Ovary (tissue), 9 donors: ENCODE results near the gene MRPL30. TPM values are rescaled to one million over a fixed set of nuclear protein-coding genes. Genes with fewer than 3 reads are reported as not detected.
"Not testable (repeated sequence)": the region's sequence is repeated elsewhere in the genome, so short reads cannot be mapped to it uniquely, and the experiment has no call there.

Experiments used
- DNase-seq, 5 donors: peaks; one replicate each; pipeline ENCODE4 v3.0.0-alpha.2; 2019 to 2020
- H3K27ac ChIP-seq, 2 donors: fragments of 200-600 bp; one replicate each; pipeline versions ENCODE4 v1.5.1 to v1.8.0; 2019 to 2022
- H3K27me3 ChIP-seq: fragments of 200-600 bp; one replicate; pipeline ENCODE4 v1.8.0; 2022
- H3K36me3 ChIP-seq: fragments of 200-600 bp; sonication (generic); one replicate; pipeline ENCODE4 v1.5.1; 2019
- H3K4me1 ChIP-seq: one replicate; pipeline ENCODE4 v1.8.1; 2013; ENCODE audit warnings: mild to moderate bottlenecking, moderate library complexity; ENCODE audit not compliant: insufficient read depth
- H3K4me3 ChIP-seq: fragments of 200-600 bp; sonication (generic); one replicate; pipeline ENCODE4 v1.5.1; 2017
- H3K9me3 ChIP-seq, 2 donors: fragments of 200-600 bp in 1 of 2; sonication (generic) in 1 of 2; one replicate each; pipeline versions ENCODE4 v1.5.1 to v1.8.1; 2013 to 2019; ENCODE audit warnings: mild to moderate bottlenecking in 1 of 2, moderate library complexity in 1 of 2
- EP300 ChIP-seq: sonication (generic); formaldehyde crosslinking; IDR thresholded peaks from one replicate; pipeline ENCODE4 v1.6.1; 2017; ENCODE audit warnings: antibody characterized with exemption
- POLR2A ChIP-seq: fragments of 450-650 bp; IDR thresholded peaks from one replicate; pipeline ENCODE4 v1.6.1; 2017; ENCODE audit warnings: antibody characterized with exemption, mild to moderate bottlenecking, moderate library complexity
- WGBS, 3 donors: extraction: QIAGEN DNeasy Blood & Tissue Kit in 1 of 3; methylation state at CpG; one replicate each; pipeline versions ENCODE4 v1.1.5 to v1.1.7; 2013 to 2017; 5-methylcytosine and 5-hydroxymethylcytosine counted together
- intact Hi-C, 4 donors: fragments of 100-400 bp; cut with DNase I; formaldehyde crosslinking; loops; one replicate each; pipeline versions ENCODE4 v1.11.0 to v1.15.1; 2022 to 2023
- polyA plus RNA-seq, 2 donors: library from polyadenylated mRNA; stranded (reverse); fragments of 200-250 nt in 1 of 2; fragments of 350-450 nt in 1 of 2; fragmentation: Illumina TruSeq in 1 of 2; extraction: RNeasy Lipid Tissue Mini Kit (QIAGEN cat#74804) in 1 of 2; gene quantifications; one replicate each; pipeline ENCODE4 v1.2.3, GENCODE V29; 2013 to 2014
- total RNA-seq, 7 donors: library from RNA; depleted of rRNA in 2 of 7; stranded (reverse); fragments of >200 nt in 2 of 7; fragmentation: NEBNext Ultra II Directional in 3 of 7; extraction: Animal tissue kit (Norgen Biotek cat#: 25700) in 3 of 7; gene quantifications; one replicate each; pipeline versions ENCODE4 v1.1.0 to v1.2.4, GENCODE V29; 2016 to 2023
- TF ChIP-seq, protein P1 (sequence below), 3 donors: fragments of 450-650 bp in 2 of 3; fragments of 200-600 bp in 1 of 3; IDR thresholded peaks; one replicate each; pipeline versions ENCODE4 v1.5.1 to v1.8.0; 2016 to 2022; ENCODE audit warnings: antibody characterized with exemption in 3 of 3, mild to moderate bottlenecking in 1 of 3
- donor health status: DM: no; HTN: no; CAD: no; lungs with moderate emphysema.
- donor health status: DM: no; HTN: no; CAD: no.
- donor health status: Bipolar disorder and iron deficiency.
- donor health status: DM: yes; HTN: yes; CAD: no.
- donor health status: DM: no; HTN: no; CAD: no.
- donor health status: DM: yes; HTN: yes; CAD: no.

Gene MRPL30
- total and polyA plus RNA-seq, 9 donors: 18.7 to 43.8 (median 21.8) TPM

GRCh38 chr2:99201959-99202678 is 21.1 kb downstream of the MRPL30 start:
- H3K36me3 ChIP-seq: no peaks in the 10 kb centered on the region
- 86 to 91% (median 89%) methylated on average over 4 of the region's 4 CpGs for WGBS, 3 donors
- intact Hi-C loops: no loop called here

GRCh38 chr2:99205491-99205890 is 24.5 kb downstream of the MRPL30 start:
- DNase-seq: no peak
- no peaks in the 10 kb centered on the region for H3K36me3 ChIP-seq
- H3K27me3 ChIP-seq: no peaks in the 10 kb centered on the region
- H3K9me3 ChIP-seq: no peaks in the 10 kb centered on the region
- intact Hi-C loops: no loop called here
- TF ChIP-seq, protein P1, sequence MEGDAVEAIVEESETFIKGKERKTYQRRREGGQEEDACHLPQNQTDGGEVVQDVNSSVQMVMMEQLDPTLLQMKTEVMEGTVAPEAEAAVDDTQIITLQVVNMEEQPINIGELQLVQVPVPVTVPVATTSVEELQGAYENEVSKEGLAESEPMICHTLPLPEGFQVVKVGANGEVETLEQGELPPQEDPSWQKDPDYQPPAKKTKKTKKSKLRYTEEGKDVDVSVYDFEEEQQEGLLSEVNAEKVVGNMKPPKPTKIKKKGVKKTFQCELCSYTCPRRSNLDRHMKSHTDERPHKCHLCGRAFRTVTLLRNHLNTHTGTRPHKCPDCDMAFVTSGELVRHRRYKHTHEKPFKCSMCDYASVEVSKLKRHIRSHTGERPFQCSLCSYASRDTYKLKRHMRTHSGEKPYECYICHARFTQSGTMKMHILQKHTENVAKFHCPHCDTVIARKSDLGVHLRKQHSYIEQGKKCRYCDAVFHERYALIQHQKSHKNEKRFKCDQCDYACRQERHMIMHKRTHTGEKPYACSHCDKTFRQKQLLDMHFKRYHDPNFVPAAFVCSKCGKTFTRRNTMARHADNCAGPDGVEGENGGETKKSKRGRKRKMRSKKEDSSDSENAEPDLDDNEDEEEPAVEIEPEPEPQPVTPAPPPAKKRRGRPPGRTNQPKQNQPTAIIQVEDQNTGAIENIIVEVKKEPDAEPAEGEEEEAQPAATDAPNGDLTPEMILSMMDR (IDR thresholded peaks at IDR 0.05): no peak
- no peak for TF ChIP-seq EP300
- no peak for TF ChIP-seq POLR2A
- WGBS, 3 donors: 92 to 96% (median 93%) methylated on average over 5 of the region's 5 CpGs
- H3K4me3 ChIP-seq: no peak overlapping the region
- H3K4me1 ChIP-seq: no peaks in the 10 kb centered on the region
- H3K27ac ChIP-seq: no peak overlapping the region

More at GRCh38 chr2:99201959-99202678, 21.1 kb downstream of the MRPL30 start:
- H3K4me1 ChIP-seq: no peaks in the 10 kb centered on the region
- no peaks in the 10 kb centered on the region for H3K27me3 ChIP-seq
- no peak for DNase-seq
- no peak overlapping the region for H3K27ac ChIP-seq
- TF ChIP-seq POLR2A: no peak
- TF ChIP-seq, protein P1 (IDR thresholded peaks at IDR 0.05): no peak
- no peak for TF ChIP-seq EP300
- no peaks in the 10 kb centered on the region for H3K9me3 ChIP-seq
- H3K4me3 ChIP-seq: no peak overlapping the region

- intact Hi-C loops: no loop called here
- Histone ChIP-seq H3K4me1 (no peaks in the 10 kb centered on the region), H3K27ac (no peak overlapping the region), H3K27me3 (no peaks in the 10 kb centered on the region), H3K4me3 (no peak overlapping the region), H3K9me3 (no peaks in the 10 kb centered on the region), H3K36me3 (no peaks in the 10 kb centered on the region)
- DNase-seq: no peak
- WGBS, 3 donors: 88 to 93% (median 89%) methylated on average over 2 of the region's 2 CpGs
- TF ChIP-seq, protein P1 (IDR thresholded peaks at IDR 0.05): no peak
- TF ChIP-seq POLR2A: no peak
- TF ChIP-seq EP300: no peak
These were observed 35.1 kb downstream of the MRPL30 start for GRCh38 chr2:99216096-99216495.

DNA sequence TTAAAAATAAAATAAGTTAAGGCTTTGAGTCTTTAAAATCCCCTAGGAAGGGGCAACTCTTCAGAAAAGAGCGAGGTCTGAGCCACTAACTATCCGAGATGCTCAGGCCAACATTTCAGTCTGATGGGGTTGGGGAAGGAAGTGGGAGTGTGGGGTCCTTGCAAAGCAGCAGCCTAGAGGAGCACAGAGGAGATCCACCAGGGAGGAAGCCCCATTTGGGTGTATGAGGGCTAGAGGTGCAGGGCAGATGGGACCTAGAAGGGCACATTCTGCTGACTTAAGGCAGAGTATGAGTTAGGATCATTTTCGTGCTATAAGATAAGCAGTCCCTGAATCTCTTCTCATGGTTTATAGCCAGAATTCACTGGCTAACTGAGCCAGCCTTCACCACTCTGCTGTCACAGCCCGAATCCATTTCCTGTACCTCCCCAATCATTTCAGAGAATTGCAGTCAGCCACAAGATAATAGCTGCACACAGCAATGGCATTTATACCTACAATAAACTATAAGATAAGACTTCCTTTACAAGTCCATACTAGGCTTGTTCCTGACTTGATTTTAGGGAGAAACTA is 37.0 kb downstream of the MRPL30 start:
- Histone ChIP-seq H3K27me3 (no peaks in the 10 kb centered on the region), H3K9me3 (no peaks in the 10 kb centered on the region), H3K4me1 (no peaks in the 10 kb centered on the region), H3K36me3 (no peaks in the 10 kb centered on the region), H3K27ac (no peak overlapping the region), H3K4me3 (no peak overlapping the region)
- TF ChIP-seq EP300 (no peak), POLR2A (no peak)
- TF ChIP-seq, protein P1 (IDR thresholded peaks at IDR 0.05): no peak
- DNase-seq: no peak
- 59 to 67% (median 67%) methylated on average over 4 of the region's 4 CpGs for WGBS, 3 donors
- intact Hi-C loops: no loop called here

- H3K4me3 ChIP-seq, H3K4me1 ChIP-seq, intact Hi-C loops, H3K36me3 ChIP-seq, H3K27ac ChIP-seq, H3K27me3 ChIP-seq, H3K9me3 ChIP-seq, DNase-seq: not testable (repeated sequence)
These were observed 52.2 kb downstream of the MRPL30 start for GRCh38 chr2:99233177-99233576.
